WTC11 (cell line): Measurements from ENCODE around the gene CTIF.

Source experiments
- AFF4 ChIP-seq: sonication (generic); formaldehyde crosslinking; IDR thresholded peaks from 2 replicates; pipeline ENCODE4 v1.8.1; 2023; ENCODE audit warnings: mild to moderate bottlenecking, missing genetic modification reagents, borderline replicate concordance
- ATF2 ChIP-seq: sonication (generic); formaldehyde crosslinking; IDR thresholded peaks from 2 replicates; pipeline ENCODE4 v1.8.1; 2022; ENCODE audit warnings: low read depth, missing genetic modification reagents, borderline replicate concordance
- CREM ChIP-seq: sonication (generic); formaldehyde crosslinking; IDR thresholded peaks from 2 replicates; pipeline ENCODE4 v1.8.1; 2022; ENCODE audit warnings: mild to moderate bottlenecking, missing genetic modification reagents, moderate library complexity
- CTCF ChIP-seq: fragments of 200-600 bp; IDR thresholded peaks from 2 replicates; pipeline ENCODE4 v1.8.0; 2022; ENCODE audit warnings: antibody characterized with exemption
- ESRRA ChIP-seq: sonication (generic); formaldehyde crosslinking; IDR thresholded peaks from 2 replicates; pipeline ENCODE4 v1.8.1; 2022; ENCODE audit warnings: mild to moderate bottlenecking, missing genetic modification reagents, borderline replicate concordance
- FOXK1 ChIP-seq: sonication (generic); formaldehyde crosslinking; IDR thresholded peaks from 2 replicates; pipeline ENCODE4 v1.8.0; 2022; ENCODE audit warnings: mild to moderate bottlenecking, moderate library complexity, missing genetic modification reagents
- MAX ChIP-seq: sonication (generic); formaldehyde crosslinking; IDR thresholded peaks from 2 replicates; pipeline ENCODE4 v1.8.0; 2022; ENCODE audit warnings: mild to moderate bottlenecking, missing genetic modification reagents
- NR2C2 ChIP-seq: sonication (generic); formaldehyde crosslinking; IDR thresholded peaks from 2 replicates; pipeline ENCODE4 v1.8.0; 2022; ENCODE audit warnings: mild to moderate bottlenecking, missing genetic modification reagents
- PRDM15 ChIP-seq: sonication (generic); formaldehyde crosslinking; IDR thresholded peaks from 2 replicates; pipeline ENCODE4 v1.8.0; 2022; ENCODE audit warnings: missing genetic modification reagents
- SMAD3 ChIP-seq: sonication (generic); formaldehyde crosslinking; IDR thresholded peaks from 2 replicates; pipeline ENCODE4 v1.8.0; 2022; ENCODE audit warnings: missing genetic modification reagents, mild to moderate bottlenecking, borderline replicate concordance
- TP53 ChIP-seq: sonication (generic); formaldehyde crosslinking; IDR thresholded peaks from 2 replicates; pipeline ENCODE4 v1.8.1; 2023; ENCODE audit warnings: mild to moderate bottlenecking, missing genetic modification reagents
- USF1 ChIP-seq: sonication (generic); formaldehyde crosslinking; IDR thresholded peaks from 2 replicates; pipeline ENCODE4 v1.8.0; 2022; ENCODE audit warnings: mild to moderate bottlenecking, missing genetic modification reagents

GRCh38 chr18:48721312-48721711, 182.5 kb downstream of the CTIF start:
- TF ChIP-seq CTCF (no peak), NR2C2 (no peak), MAX (CRISPR knock-in tag) (no peak), CREM (CRISPR knock-in tag) (no peak), ATF2 (CRISPR knock-in tag) (no peak), ESRRA (CRISPR knock-in tag) (no peak), AFF4 (CRISPR knock-in tag) (no peak), TP53 (no peak), FOXK1 (CRISPR knock-in tag) (no peak), PRDM15 (CRISPR knock-in tag) (no peak), SMAD3 (CRISPR knock-in tag) (no peak), USF1 (CRISPR knock-in tag) (no peak)
